Fibroblast of villous mesenchyme (primary cell): Measurements from ENCODE around the gene RANBP6. TPM values are rescaled to one million over a fixed set of nuclear protein-coding genes. Genes with fewer than 3 reads are reported as not detected.
A peak's percentile ranks its signal among the peaks of the same experiment; 100 is the strongest.
"Not testable (repeated sequence)": the region's sequence is repeated elsewhere in the genome, so short reads cannot be mapped to it uniquely, and the experiment has no call there.

Source experiments
- DNase-seq: peaks from one replicate; pipeline ENCODE4 v3.0.0-alpha.2; 2010; ENCODE audit warnings: low read depth
- H3K4me3 ChIP-seq: 2 replicates; pipeline ENCODE4 v1.5.1; 2011; ENCODE audit warnings: low read depth, mild to moderate bottlenecking, low read length
- total RNA-seq: library from RNA; depleted of rRNA; stranded (reverse); fragments of >200 nt; gene quantifications from 2 replicates; pipeline ENCODE4 v1.2.3, GENCODE V29; 2012
- TF ChIP-seq, protein P1 (sequence below): IDR thresholded peaks from 2 replicates; pipeline ENCODE4 v1.5.1; 2012; ENCODE audit warnings: low read depth, mild to moderate bottlenecking, low read length; ENCODE audit not compliant: insufficient read depth

The RANBP6 gene
- 29.0 and 45.3 TPM in 2 replicates for total RNA-seq

DNA sequence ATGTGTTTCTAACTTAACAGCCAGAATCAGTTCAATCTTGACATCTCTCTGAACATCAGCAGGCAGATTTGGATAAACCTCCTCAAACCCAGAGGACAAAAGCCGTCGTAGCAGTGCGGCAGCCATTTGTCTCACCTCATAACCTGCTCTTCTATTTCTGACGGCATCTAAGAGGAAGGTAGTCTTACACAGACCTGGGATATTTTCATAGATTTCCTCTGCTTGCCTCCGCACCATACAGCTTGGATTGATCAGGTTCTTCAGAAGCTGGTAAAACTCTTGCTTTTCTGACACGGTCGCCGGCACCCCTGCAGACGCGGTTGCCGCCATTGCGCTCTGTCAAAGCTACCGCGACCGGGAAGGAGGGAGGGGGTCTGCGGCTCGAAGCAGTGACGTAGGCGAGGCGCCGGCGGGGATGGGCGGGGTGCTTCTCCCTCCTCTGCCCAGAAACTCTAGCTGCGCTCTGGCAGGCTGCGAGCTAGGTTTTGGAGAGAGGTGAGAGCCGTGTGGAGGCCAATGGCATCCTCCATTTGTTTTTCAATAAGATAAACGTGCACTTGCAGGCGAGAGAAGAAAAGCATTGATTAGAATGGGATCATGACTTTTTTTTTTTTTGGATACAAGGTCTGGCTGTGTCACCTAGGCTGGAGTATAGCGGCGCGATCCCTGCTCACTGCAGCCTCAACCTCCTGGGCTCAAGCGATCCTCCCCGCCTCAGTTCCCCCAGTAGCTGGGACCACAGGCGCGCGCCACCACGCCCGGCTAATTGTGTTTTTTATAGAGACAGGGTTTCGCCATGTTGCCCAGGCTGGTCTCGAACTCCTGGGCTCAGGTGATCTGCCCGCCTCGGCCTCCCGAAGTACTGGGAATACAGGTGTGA is at the start of gene RANBP6:
Gene RANBP6, minus strand, starts transcription at position 347 of the 880 bp plus-strand sequence. Its CDS starts 17 bp downstream, at position 330.
- peak within 1 kb of the TSS; percentile 95 for H3K4me3 ChIP-seq
- TF ChIP-seq, protein P1, sequence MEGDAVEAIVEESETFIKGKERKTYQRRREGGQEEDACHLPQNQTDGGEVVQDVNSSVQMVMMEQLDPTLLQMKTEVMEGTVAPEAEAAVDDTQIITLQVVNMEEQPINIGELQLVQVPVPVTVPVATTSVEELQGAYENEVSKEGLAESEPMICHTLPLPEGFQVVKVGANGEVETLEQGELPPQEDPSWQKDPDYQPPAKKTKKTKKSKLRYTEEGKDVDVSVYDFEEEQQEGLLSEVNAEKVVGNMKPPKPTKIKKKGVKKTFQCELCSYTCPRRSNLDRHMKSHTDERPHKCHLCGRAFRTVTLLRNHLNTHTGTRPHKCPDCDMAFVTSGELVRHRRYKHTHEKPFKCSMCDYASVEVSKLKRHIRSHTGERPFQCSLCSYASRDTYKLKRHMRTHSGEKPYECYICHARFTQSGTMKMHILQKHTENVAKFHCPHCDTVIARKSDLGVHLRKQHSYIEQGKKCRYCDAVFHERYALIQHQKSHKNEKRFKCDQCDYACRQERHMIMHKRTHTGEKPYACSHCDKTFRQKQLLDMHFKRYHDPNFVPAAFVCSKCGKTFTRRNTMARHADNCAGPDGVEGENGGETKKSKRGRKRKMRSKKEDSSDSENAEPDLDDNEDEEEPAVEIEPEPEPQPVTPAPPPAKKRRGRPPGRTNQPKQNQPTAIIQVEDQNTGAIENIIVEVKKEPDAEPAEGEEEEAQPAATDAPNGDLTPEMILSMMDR: no peak
- DNase-seq: peak; percentile 85

DNA sequence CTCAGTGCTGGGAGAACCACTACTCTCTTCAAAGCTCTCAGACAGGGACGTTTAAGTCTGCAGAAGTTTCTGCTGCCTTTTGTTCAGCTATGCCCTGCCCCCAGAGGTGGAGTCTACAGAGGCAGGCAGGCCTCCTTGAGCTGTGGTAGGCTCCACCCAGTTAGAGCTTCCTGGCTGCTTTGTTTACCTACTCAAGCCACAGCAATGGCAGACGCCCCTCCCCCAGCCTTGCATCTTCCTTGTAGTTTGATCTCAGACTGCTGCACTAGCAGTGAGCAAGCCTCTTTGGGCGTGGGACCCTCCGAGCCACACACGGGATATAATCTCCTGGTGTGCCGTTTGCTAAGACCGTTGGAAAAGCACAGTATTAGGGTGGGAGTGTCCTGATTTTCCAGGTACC is 47.7 kb upstream of the RANBP6 start:
- not testable (repeated sequence) for DNase-seq, H3K4me3 ChIP-seq

DNA sequence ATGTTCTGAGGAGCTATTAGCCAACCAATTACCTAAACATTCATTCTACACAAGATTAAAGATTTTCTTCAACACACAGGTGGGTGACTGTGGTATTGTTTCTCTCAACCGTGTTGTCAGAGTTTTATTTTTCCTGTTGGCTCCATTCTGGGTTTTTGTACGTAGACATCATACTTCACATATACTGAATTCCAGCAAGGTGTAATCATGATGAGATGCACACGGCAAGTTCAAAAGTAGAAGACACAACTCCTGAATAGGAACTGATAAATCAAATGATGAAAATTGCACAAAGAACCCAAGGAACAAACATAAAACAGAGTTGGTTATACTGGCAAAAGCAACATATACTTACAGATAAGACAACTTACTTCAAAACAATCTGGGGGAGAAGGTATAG is 40.2 kb upstream of the RANBP6 start:
- no peak for DNase-seq
- no peak overlapping the region for H3K4me3 ChIP-seq
- TF ChIP-seq, protein P1: no peak

DNA sequence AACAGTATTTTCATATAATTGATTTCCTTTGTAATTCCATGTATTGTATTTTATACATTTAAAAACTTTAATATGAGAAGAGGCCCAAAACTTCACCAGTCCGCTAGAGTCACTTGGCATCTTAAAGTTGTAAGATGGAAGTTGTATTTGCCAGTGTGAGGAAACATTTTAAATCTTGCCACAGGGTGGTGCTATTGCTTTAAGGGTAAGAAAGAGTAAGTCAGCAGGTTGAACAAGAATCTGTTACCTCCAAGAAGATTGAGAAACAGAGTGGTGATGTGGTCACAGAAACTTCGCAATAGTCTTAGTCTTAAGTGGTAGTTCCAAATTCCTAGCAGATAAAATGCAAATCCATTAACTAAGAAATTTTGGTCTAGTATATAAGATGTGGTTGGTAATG is 39.8 kb upstream of the RANBP6 start:
- TF ChIP-seq, protein P1: peak; percentile 68
- DNase-seq: peak; percentile 97
- H3K4me3 ChIP-seq: no peak overlapping the region

DNA sequence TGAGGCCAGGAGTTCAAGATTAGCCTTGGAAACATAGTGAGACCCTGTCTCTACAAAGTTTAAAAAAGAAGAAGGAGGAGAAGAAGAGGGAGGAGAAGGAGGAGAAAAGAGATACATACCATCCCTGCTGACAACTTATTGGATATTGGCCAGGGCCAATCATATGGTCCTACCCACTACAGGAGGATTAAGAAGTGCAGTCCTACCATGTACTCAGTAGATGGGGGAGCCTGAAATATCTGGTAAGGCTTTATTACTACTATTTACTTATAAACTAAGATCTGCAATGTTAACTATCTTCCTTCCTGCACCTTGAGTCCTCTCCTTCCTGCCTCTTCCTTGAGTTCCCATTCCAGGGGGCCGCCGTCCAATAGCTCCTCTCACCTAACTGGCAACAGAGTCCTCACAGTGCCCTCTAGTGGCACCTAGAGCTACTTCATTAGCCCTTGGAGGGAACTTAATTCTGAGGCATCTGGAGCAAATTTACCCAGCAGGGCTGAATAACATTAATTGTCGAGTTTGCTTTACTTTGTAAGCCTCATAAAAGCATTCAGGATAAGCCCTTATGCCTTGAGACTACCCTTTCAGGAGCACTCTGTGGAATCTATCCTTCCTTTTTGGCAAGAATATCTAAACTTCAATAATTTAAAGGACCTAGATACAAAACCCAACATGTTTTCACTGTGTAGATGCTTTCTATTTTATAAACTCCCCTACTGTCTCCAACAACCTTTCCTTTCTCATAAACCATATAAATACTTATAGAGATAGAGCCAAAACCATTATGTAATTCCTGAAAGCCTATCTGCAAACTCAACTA is 39.1 kb upstream of the RANBP6 start:
- DNase-seq: peak; percentile 76
- H3K4me3 ChIP-seq: no peak overlapping the region
- TF ChIP-seq, protein P1: peak; percentile 83

DNA sequence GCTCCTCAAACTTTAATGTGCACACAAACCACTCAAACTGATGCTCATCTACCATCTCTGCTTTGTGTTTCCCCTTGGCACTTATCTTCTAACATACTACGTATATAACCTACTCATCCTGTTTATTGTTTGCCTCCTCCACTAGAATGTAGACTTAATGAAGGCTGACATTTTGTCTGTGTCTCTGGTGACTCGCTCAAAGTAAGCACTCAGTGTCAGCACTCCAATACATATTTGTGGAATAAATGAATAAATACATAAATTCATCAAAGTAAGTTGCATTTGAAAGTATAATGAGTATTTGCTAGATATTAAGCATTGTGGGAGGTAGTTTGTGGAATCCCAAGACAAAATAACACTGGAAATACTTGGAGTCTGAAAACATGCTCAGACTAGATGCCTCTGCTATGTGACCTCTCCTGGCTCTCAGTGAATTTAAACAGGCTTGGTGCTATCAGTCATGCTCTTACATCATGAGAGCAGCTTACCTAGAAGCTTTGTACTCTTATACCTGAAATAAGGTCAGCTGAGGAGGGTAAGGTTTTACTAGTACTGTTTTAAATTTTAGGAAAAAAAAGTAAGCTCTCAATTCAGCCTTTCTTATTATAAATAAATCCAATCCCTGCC is 37.0 kb upstream of the RANBP6 start:
- TF ChIP-seq, protein P1: no peak
- H3K4me3 ChIP-seq: no peak overlapping the region
- DNase-seq: no peak
